GM18499 (cell line): ENCODE measurements around the gene ERP29.
"Not testable (repeated sequence)": the region's sequence is repeated elsewhere in the genome, so short reads cannot be mapped to it uniquely, and the experiment has no call there.

Experiments
- ATAC-seq: cut with Tn5 transposase; IDR thresholded peaks from one replicate; pipeline ENCODE4 v1.9.1; 2021; ENCODE audit warnings: moderate number of reproducible peaks; ENCODE audit not compliant: insufficient read depth, unreplicated experiment

Gene ERP29

GRCh38 chr12:112031472-112031871 lies 18.2 kb downstream of the ERP29 start:
- ATAC-seq, result no peak

GRCh38 chr12:112032292-112032691 lies 19.1 kb downstream of the ERP29 start:
- ATAC-seq, result no peak

- ATAC-seq, result no peak
These were observed 22.1 kb downstream of the ERP29 start for GRCh38 chr12:112035219-112035785.

- ATAC-seq, result not testable (repeated sequence)
These were observed 23.4 kb downstream of the ERP29 start for GRCh38 chr12:112036614-112037013.

GRCh38 chr12:112046003-112046402 lies 32.8 kb downstream of the ERP29 start:
- no peak for ATAC-seq

GRCh38 chr12:112049351-112049750 lies 36.1 kb downstream of the ERP29 start:
- ATAC-seq, result no peak

GRCh38 chr12:112061137-112061536 lies 47.9 kb downstream of the ERP29 start:
- no peak for ATAC-seq

GRCh38 chr12:112063273-112063672 lies 50.0 kb downstream of the ERP29 start:
- no peak for ATAC-seq

- ATAC-seq, result no peak
These were observed 53.3 kb downstream of the ERP29 start for GRCh38 chr12:112066566-112066965.
